Measurements from ENCODE around the gene SPAG9.

SPAG9 gene

GRCh38 chr17:50913120-50913519 is 207.5 kb downstream of the SPAG9 start:
- DNase-seq: no peak

All from CD4-positive, alpha-beta T cell treated with Interleukin-6 for 4 hours (primary cell).